SKM-1 (cell line): ENCODE measurements around the gene STON1.
"Not testable (repeated sequence)": the region's sequence is repeated elsewhere in the genome, so short reads cannot be mapped to it uniquely, and the experiment has no call there.

Source experiments
- DNase-seq: peaks from one replicate; lab custom pipeline; 2025; ENCODE audit not compliant: unreplicated experiment; lab: John Stamatoyannopoulos, UW

Gene STON1

DNA sequence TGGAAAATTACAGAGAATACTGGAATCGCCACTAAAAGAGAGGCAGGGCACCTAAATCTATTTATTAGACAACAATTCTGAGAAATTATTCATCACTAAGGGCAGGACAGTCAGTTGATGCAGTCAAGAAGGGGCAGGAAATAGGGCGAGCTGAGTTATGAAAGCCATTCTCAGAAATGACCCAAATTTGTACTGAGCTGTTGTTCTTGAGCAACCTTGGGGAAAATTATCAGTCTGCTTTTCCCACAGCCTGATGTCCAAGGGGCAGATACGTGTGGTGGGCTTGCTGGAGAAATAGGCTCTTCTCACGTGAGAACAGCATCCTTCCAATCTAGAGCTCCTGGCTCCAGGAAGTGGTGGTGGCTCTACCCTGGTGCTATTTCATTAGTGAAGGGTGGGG, 38.6 kb downstream of the STON1 start:
- DNase-seq: no peak

DNA sequence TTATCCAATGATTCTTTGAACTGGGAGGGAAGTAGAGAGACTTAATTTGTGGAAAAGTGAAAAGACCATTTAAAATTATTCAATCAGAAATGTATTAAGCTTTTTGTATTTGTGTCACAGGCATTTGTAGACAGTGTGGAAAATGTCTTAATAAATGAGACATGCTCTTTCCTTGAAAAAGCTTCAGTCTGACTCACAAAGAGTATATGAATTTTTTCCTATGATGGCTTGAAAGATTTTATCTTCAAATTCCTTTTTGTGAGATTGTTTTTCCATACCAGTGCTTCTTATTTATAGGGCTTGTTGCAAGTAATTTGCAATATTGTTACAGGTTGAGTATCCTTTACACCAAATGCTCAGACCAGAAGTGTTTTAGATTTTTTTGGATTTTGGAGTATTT, 39.5 kb downstream of the STON1 start:
- DNase-seq: no peak

GRCh38 chr2:48572816-48573215, 42.9 kb downstream of the STON1 start:
- DNase-seq: no peak

DNA sequence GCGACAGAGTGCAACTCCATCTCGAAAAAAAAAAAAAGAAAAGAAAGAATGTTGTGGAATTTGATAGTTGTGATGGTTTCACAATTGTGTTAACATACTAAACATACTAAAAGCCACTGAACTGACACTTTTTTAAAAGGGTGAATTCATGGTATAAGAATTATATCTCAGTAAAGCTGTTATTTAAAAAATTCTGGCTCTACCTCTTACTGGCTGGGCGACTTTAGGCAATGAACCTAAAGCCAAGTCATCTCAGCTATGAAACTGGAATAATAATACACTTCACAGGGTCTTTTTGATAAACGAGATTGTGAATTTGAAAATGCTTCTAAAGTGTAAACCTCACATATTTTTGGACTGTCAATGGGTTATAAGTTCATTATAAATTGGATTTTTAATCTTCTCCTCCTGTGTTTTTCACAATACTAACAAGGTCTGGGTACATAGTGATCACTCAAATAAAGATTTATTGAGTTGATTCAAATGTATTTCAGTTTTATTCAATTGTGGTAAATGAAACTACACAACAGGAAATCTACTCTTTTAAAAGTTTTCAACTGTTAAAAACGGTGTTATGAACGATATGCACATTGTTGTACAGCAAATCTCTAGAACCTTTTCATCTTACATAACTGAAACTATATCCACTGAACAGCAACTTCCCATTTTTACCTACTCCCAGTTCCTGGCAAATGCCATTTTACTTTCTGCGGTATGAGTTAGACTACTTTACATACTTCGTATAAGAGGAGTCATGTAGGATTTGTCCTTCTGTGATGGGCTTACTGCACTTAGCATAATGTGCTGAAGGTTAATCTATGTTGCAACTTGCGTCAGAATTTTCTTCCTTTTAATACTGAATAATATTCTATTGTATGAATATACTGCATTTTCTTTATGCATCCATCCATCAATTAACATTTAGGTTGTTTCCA, 44.7 kb downstream of the STON1 start:
- peak; percentile 1 for DNase-seq

DNA sequence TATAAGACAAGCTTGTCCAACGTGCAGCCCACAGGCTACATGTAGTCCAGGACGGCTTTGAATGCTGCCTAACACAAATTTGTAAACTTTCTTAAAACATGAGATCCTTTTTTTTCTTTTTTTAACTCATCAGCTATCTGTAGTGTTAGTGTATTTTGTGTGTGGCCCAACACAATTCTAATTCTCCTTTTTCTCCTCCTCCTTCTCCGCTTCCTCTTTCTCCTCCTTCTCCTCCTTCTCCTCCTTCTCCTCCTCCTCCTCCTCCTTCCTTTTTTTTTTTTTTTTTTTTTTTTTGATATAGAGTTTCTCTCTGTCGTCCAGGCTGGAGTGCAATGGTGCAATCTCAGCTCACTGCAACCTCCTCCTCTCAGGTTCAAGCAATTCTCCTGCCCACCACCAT, 48.4 kb downstream of the STON1 start:
- no peak for DNase-seq

GRCh38 chr2:48583961-48584360, 54.0 kb downstream of the STON1 start:
- no peak for DNase-seq

GRCh38 chr2:48584551-48584950, 54.6 kb downstream of the STON1 start:
- DNase-seq: no peak

DNA sequence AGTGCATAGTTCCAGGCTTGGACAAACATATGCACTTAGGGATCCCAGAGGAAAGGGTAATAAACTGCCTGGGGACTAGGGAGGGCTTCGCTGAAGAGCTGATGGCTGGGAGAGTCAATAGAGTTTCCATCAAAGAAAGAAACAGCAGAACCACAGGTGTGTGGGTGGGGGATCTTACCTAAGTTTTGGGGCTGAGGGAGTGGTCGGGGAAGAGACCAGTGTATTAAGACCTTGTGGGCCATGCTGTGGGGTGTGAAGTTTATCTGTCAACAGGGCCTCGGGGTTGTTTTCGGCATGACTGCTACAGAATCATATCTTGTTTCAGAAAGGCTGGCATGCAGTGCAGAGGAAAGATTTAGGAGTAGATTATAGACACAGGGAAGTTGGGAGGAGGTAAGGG, 56.5 kb downstream of the STON1 start:
- no peak for DNase-seq

DNA sequence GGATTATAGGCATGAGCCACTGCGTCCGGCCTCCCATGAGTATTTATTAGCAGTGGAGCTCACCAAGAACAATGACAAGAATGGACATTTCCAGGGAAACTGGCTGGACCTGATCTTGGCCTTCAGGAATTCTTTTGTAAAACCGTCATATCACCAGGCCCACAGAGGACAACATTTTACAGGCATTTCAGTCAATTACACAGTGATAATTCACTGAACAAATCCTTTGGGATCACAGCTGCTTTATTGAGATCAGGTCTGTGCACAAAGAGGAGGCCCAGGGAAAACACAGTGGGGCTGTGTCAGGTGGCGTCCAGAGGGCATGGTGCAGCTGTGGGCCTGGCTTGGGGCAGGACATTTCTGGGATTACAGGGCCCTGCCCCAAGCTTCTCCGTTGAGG, 57.6 kb downstream of the STON1 start:
- DNase-seq: no peak

DNA sequence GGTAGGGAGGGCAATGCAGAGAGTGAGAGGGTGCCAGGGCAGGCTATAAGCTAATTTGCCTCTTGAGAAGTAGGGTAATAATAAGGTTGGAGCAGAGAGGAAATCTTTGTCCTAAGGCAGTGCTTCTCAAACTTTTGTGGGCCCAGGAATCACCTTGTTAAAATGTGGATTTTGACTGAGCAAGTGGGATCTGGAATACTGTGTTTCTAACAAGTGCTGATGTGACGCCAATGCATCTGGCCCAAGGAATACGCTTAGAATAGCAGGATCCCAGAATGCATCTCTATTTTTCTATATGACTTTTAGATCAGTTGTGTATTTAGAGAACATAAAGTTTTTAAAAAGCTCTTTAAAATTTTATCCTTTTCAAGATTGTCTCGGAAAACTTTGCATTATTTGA, 58.0 kb downstream of the STON1 start:
- no peak for DNase-seq

DNA sequence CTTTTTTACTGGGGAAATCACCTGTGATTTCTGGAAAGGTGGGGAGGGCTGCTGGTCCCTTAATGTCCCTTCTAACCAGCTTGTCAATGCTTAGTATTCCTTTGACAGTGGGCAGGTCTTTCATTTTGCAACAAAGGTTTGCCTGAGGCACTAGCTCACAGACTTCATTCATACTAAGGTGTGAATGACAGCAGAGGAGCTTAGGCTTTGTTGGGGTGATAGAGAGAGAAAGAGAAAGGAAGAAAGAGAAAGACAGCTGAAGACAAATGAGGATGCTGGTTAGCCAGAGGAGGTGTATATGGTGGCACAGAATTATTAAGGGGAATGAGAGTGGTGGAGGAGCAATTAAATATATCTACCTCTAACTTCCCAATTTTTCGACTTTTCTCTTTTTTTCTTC, 58.8 kb downstream of the STON1 start:
- no peak for DNase-seq

- DNase-seq: peak; percentile 18
Measured at GRCh38 chr2:48589170-48589767, 59.3 kb downstream of the STON1 start.

DNA sequence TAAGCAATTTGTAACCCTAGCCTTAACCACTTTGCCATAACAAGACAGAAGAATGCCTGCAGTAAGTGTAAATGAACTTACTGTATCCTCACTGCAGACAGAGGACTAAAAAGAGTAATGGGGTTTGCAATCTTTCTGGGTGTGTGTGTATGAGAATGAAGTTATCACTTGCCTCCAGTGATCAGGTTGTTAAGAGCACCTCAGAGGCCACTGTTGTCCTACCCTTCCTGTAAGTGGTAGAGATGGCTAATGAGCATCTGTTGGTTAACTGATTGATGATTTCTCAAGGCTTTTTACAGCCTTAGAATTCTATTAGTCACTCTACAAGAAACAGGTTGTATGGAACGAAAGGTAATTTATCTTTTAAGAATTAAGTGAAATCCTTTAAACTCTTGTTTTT, 60.1 kb downstream of the STON1 start:
- DNase-seq: no peak

GRCh38 chr2:48592067-48592466, 62.1 kb downstream of the STON1 start:
- DNase-seq: no peak

GRCh38 chr2:48596751-48597150, 66.8 kb downstream of the STON1 start:
- not testable (repeated sequence) for DNase-seq

GRCh38 chr2:48597492-48597891, 67.5 kb downstream of the STON1 start:
- DNase-seq: no peak

DNA sequence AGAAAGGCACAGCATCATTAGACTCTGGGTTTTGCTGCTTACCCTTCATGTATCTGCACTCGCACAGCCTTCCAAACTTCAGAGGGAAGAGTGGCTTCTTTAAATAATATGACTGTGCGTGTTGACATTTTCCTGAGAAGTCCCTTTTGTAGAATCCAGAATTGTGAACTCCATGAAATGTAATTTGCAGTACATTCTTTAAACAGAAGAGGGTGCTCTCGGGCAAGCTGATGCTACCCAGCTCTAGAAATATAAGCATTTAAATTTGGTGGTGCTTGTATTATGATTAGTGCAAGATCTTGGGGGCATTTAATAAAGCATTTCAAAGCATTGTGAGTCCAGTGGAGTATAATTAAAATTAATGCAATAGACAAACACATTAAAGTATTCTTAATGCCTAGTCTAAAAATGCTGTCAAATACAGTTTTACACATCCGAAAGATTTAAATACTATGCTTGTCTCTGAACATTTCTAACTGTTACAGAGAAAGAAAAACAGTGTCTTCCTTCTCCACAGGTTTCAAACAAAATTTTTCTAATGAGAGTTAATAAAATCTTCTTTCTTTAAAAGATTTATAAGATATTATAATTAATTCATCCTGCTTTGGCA, 70.4 kb downstream of the STON1 start:
- peak; percentile 17 for DNase-seq

DNA sequence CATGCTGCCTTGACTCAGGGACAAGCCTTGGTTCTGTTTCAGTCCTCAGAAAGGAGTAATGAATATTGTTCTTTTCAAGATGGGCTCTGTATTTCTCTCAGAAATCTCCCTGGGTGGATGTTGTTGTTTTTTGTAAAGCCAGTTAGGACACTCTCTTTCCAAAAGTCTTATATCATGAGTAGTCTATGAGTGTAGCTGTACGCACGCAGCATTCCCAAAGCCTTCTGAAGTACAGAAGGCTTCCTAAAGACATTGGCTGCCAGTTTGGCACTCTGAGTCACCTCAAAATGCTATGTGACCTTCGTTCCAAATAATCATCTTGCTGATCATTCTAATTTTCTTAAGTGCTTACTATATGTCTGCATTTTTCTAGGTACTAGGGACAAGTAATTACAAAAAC, 71.0 kb downstream of the STON1 start:
- DNase-seq: no peak

DNA sequence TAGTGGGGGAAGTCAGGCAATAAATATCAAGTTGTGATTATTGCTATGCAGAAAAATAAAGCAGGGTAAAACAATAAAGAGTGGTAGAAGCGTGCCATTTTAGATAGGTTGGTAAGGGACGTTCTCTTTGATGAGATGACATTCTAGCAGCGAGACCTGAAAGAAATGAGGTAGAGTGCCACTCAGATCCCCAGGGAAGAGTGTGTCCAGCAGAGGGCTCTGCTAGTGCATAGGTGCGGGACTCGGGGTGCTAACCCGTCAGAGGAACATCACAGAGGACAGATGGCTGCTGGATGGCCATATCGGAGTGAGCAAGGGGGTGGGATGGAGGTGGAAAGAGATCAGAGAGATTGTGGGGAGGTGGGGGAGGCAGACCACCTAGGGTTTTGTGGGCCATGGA, 71.4 kb downstream of the STON1 start:
- peak; percentile 8 for DNase-seq

DNA sequence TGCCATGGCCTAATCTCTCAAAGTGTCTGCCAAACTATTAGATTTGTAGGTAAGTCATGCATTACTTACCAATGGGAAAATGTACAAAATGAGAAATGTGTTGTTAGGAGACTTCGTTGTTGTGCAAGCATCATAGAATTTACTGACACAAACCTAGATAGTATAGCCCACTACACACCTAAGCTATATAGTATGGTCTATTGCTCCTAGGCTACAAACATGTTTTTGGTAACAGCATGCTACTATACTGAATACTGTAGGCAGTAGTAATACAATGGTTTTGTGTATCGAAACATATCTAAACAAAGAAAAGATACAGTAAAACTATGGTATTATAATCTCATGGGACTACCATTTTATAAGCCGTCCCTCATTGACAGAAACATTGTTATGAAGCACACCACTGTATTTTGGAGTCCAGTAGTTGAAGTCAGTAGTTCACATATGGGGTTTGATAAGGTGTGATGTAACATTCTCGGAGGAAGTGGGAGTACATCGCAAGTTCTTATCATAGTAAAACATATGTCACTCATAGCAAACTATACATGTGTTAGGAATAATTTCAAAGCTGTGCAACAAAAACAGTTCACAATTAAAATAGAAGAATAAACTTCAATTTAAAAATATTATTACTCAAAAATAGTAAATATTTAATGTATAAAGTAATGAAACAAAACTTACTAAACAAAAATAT, 75.7 kb downstream of the STON1 start:
- DNase-seq: no peak

GRCh38 chr2:48607307-48608014, 77.5 kb downstream of the STON1 start:
- no peak for DNase-seq
